HEK293 (cell line): ENCODE data around the gene NT5DC4.

Experiments
- CTCF ChIA-PET: fragments of 350-600 bp; formaldehyde crosslinking; extraction: SDS; loops from one replicate; lab custom pipeline; 2021; ENCODE audit warnings: antibody characterized with exemption; lab: Yijun Ruan, JAX
- POLR2A ChIA-PET: fragments of 300-600 bp; formaldehyde crosslinking; extraction: SDS; loops from one replicate; lab custom pipeline; 2020; ENCODE audit warnings: antibody characterized with exemption, inconsistent platforms; lab: Yijun Ruan, JAX
- H3K27ac ChIP-seq: fragments of 200-500 bp; sonication (Bioruptor generic); 2 replicates; pipeline ENCODE4 v1.5.1; 2014; ENCODE audit warnings: low read depth, low read length, control low read depth, inconsistent platforms; ENCODE audit errors: extremely low read depth
- H3K36me3 ChIP-seq, 2 experiments: fragments of 200-500 bp in 1 of 2; sonication (Bioruptor generic) in 1 of 2; 1 replicate in 1 of 2; 2 replicates in 1 of 2; pipeline ENCODE4 v1.5.1; 2014 to 2017; ENCODE audit warnings: inconsistent platforms in 2 of 2, low read length in 2 of 2; ENCODE audit not compliant: control insufficient read depth in 2 of 2, insufficient read depth in 1 of 2
- H3K4me1 ChIP-seq: fragments of 200-500 bp; sonication (Bioruptor generic); 2 replicates; pipeline ENCODE4 v1.5.1; 2014; ENCODE audit warnings: mild to moderate bottlenecking, low read length, inconsistent platforms; ENCODE audit not compliant: control insufficient read depth, insufficient read depth
- H3K4me3 ChIP-seq: 2 replicates; pipeline ENCODE4 v1.5.1; 2011; ENCODE audit warnings: low read depth, mild to moderate bottlenecking, control low read depth, low read length, moderate library complexity
- H3K9me3 ChIP-seq: fragments of 200-500 bp; sonication (Bioruptor generic); 2 replicates; pipeline ENCODE4 v1.5.1; 2014; ENCODE audit warnings: low read depth, low read length, inconsistent platforms; ENCODE audit not compliant: control insufficient read depth, insufficient read depth
- GLI4 ChIP-seq: fragments of 450-650 bp; formaldehyde crosslinking; IDR thresholded peaks from 2 replicates; pipeline ENCODE4 v1.5.1; 2016; ENCODE audit warnings: missing biosample characterization, missing genetic modification characterization
- GLIS1 ChIP-seq: fragments of 450-650 bp; formaldehyde crosslinking; IDR thresholded peaks from 2 replicates; pipeline ENCODE4 v1.5.1; 2016; ENCODE audit warnings: missing biosample characterization, missing genetic modification characterization
- HIC1 ChIP-seq: fragments of 450-650 bp; formaldehyde crosslinking; IDR thresholded peaks from 2 replicates; pipeline ENCODE4 v1.5.1; 2016; ENCODE audit warnings: missing biosample characterization, missing genetic modification characterization
- KLF17 ChIP-seq: fragments of 450-650 bp; formaldehyde crosslinking; IDR thresholded peaks from 2 replicates; pipeline ENCODE4 v1.5.1; 2016; ENCODE audit warnings: missing biosample characterization, missing genetic modification characterization
- MYNN ChIP-seq: fragments of 450-650 bp; formaldehyde crosslinking; IDR thresholded peaks from 2 replicates; pipeline ENCODE4 v1.5.1; 2016; ENCODE audit warnings: missing biosample characterization, missing genetic modification characterization, borderline replicate concordance
- REST ChIP-seq: fragments of 450-650 bp; formaldehyde crosslinking; IDR thresholded peaks from 2 replicates; pipeline ENCODE4 v1.5.1; 2016; ENCODE audit warnings: missing biosample characterization, missing genetic modification characterization
- SALL2 ChIP-seq: fragments of 450-650 bp; formaldehyde crosslinking; IDR thresholded peaks from 2 replicates; pipeline ENCODE4 v1.5.0; 2017; ENCODE audit warnings: missing biosample characterization, mild to moderate bottlenecking, missing genetic modification characterization, borderline replicate concordance
- SP2 ChIP-seq: fragments of 450-650 bp; formaldehyde crosslinking; IDR thresholded peaks from 2 replicates; pipeline ENCODE4 v1.5.1; 2016; ENCODE audit warnings: missing biosample characterization, missing genetic modification characterization
- SP7 ChIP-seq: fragments of 450-650 bp; formaldehyde crosslinking; IDR thresholded peaks from 2 replicates; pipeline ENCODE4 v1.5.1; 2016; ENCODE audit warnings: missing biosample characterization, missing genetic modification characterization
- ZBTB44 ChIP-seq: fragments of 450-650 bp; IDR thresholded peaks from 2 replicates; pipeline ENCODE4 v1.5.1; 2018; ENCODE audit warnings: missing biosample characterization, mild to moderate bottlenecking, missing genetic modification characterization
- ZBTB6 ChIP-seq: fragments of 450-650 bp; formaldehyde crosslinking; IDR thresholded peaks from 2 replicates; pipeline ENCODE4 v1.5.1; 2017; ENCODE audit warnings: missing biosample characterization, missing genetic modification characterization
- ZNF133 ChIP-seq: fragments of 450-650 bp; formaldehyde crosslinking; IDR thresholded peaks from 2 replicates; pipeline ENCODE4 v1.5.1; 2016; ENCODE audit warnings: missing biosample characterization, missing genetic modification characterization
- ZNF174 ChIP-seq: fragments of 450-650 bp; formaldehyde crosslinking; IDR thresholded peaks from 2 replicates; pipeline ENCODE4 v1.5.0; 2017; ENCODE audit warnings: missing biosample characterization, mild to moderate bottlenecking, missing genetic modification characterization
- ZNF202 ChIP-seq: fragments of 450-650 bp; formaldehyde crosslinking; IDR thresholded peaks from 2 replicates; pipeline ENCODE4 v1.5.1; 2016; ENCODE audit warnings: missing biosample characterization, missing genetic modification characterization, borderline replicate concordance
- ZNF350 ChIP-seq: fragments of 450-650 bp; formaldehyde crosslinking; IDR thresholded peaks from 2 replicates; pipeline ENCODE4 v1.5.0; 2017; ENCODE audit warnings: missing biosample characterization, mild to moderate bottlenecking, missing genetic modification characterization
- ZNF426 ChIP-seq: fragments of 450-650 bp; formaldehyde crosslinking; IDR thresholded peaks from 2 replicates; pipeline ENCODE4 v1.5.1; 2017; ENCODE audit warnings: missing biosample characterization, missing genetic modification characterization, mild to moderate bottlenecking, inconsistent platforms, moderate library complexity
- ZNF530 ChIP-seq: fragments of 450-650 bp; formaldehyde crosslinking; IDR thresholded peaks from 2 replicates; pipeline ENCODE4 v1.5.1; 2016; ENCODE audit warnings: low read depth, missing biosample characterization, missing genetic modification characterization
- ZNF560 ChIP-seq: fragments of 450-650 bp; formaldehyde crosslinking; IDR thresholded peaks from 2 replicates; pipeline ENCODE4 v1.5.1; 2017; ENCODE audit warnings: missing biosample characterization, missing genetic modification characterization, borderline replicate concordance
- ZNF571 ChIP-seq: fragments of 450-650 bp; formaldehyde crosslinking; IDR thresholded peaks from 2 replicates; pipeline ENCODE4 v1.5.0; 2017; ENCODE audit warnings: missing biosample characterization, missing genetic modification characterization
- ZNF610 ChIP-seq: fragments of 450-650 bp; formaldehyde crosslinking; IDR thresholded peaks from 2 replicates; pipeline ENCODE4 v1.5.1; 2016; ENCODE audit warnings: missing biosample characterization, missing genetic modification characterization, borderline replicate concordance
- ZNF654 ChIP-seq: fragments of 450-650 bp; formaldehyde crosslinking; IDR thresholded peaks from 2 replicates; pipeline ENCODE4 v1.5.1; 2016; ENCODE audit warnings: low read depth, missing biosample characterization, missing genetic modification characterization
- ZNF658 ChIP-seq: fragments of 450-650 bp; formaldehyde crosslinking; IDR thresholded peaks from 2 replicates; pipeline ENCODE4; 2016; ENCODE audit warnings: missing biosample characterization, missing genetic modification characterization
- ZNF670 ChIP-seq: fragments of 450-650 bp; formaldehyde crosslinking; IDR thresholded peaks from 2 replicates; pipeline ENCODE4 v1.5.1; 2016; ENCODE audit warnings: missing biosample characterization, missing genetic modification characterization, low read depth
- ZSCAN16 ChIP-seq: fragments of 450-650 bp; formaldehyde crosslinking; IDR thresholded peaks from 2 replicates; pipeline ENCODE4 v1.5.1; 2016; ENCODE audit warnings: missing biosample characterization, missing genetic modification characterization

NT5DC4 gene

GRCh38 chr2:112755444-112755843, 34.6 kb downstream of the NT5DC4 start:
- no peak for TF ChIP-seq ZSCAN16 (tag by site-specific recombination)
- no peak for TF ChIP-seq ZNF426 (tag by site-specific recombination)
- no peaks in the 10 kb centered on the region for H3K9me3 ChIP-seq
- H3K4me1 ChIP-seq = peaks cover 14% of the 10 kb centered on the region
- H3K4me3 ChIP-seq = no peak overlapping the region
- CTCF ChIA-PET = interaction anchor here (0.7 to 2.7 kb wide), 3 partner anchors 13 to 186 kb away, joined by 3 to 16 read pairs (median 14); no protein-coding TSS in a partner anchor
- no peak overlapping the region for H3K27ac ChIP-seq
- POLR2A ChIA-PET = no interaction called here
- H3K36me3 ChIP-seq = peaks cover 36 to 78% of the 10 kb centered on the region in 2 experiments

GRCh38 chr2:112756207-112756606, 35.4 kb downstream of the NT5DC4 start:
- no peak for TF ChIP-seq ZNF530
- TF ChIP-seq GLI4 (tag by site-specific recombination) = no peak
- TF ChIP-seq ZNF654 (tag by site-specific recombination) = no peak
- TF ChIP-seq GLIS1 (tag by site-specific recombination) = no peak
- no peak for TF ChIP-seq ZNF658
- no peak for TF ChIP-seq ZNF202
- TF ChIP-seq HIC1 (tag by site-specific recombination) = no peak
- TF ChIP-seq ZNF571 (tag by site-specific recombination) = no peak
- TF ChIP-seq ZNF560 = no peak
- TF ChIP-seq SALL2 = no peak
- TF ChIP-seq ZNF610 (tag by site-specific recombination) = no peak
- TF ChIP-seq KLF17 (tag by site-specific recombination) = no peak
- TF ChIP-seq ZBTB6 (tag by site-specific recombination) = no peak
- no peak for TF ChIP-seq SP2 (tag by site-specific recombination)
- no peak for TF ChIP-seq ZNF350
- TF ChIP-seq SP7 (tag by site-specific recombination) = no peak
- ChIA-PET CTCF (interaction anchor here (1.8 kb wide), 1 partner anchor 185 kb away, joined by 14 read pairs; no protein-coding TSS in a partner anchor), POLR2A (no interaction called here)
- H3K9me3 ChIP-seq = no peaks in the 10 kb centered on the region
- no peak overlapping the region for H3K27ac ChIP-seq
- H3K4me1 ChIP-seq = peaks cover 10% of the 10 kb centered on the region
- peaks cover 36 to 80% of the 10 kb centered on the region in 2 experiments for H3K36me3 ChIP-seq
- H3K4me3 ChIP-seq = no peak overlapping the region

GRCh38 chr2:112757265-112757664, 36.4 kb downstream of the NT5DC4 start:
- H3K9me3 ChIP-seq = no peaks in the 10 kb centered on the region
- no peak overlapping the region for H3K27ac ChIP-seq
- ChIA-PET POLR2A (no interaction called here), CTCF (interaction anchor here (0.7 to 0.9 kb wide), 2 partner anchors 182 to 184 kb away, joined by 3 read pairs; no protein-coding TSS in a partner anchor)
- H3K4me3 ChIP-seq = no peak overlapping the region
- H3K4me1 ChIP-seq = peaks cover 8% of the 10 kb centered on the region
- H3K36me3 ChIP-seq = peaks cover 34 to 83% of the 10 kb centered on the region in 2 experiments
- TF ChIP-seq ZBTB44 (tag by site-specific recombination) (no peak), ZNF133 (tag by site-specific recombination) (no peak), ZNF174 (no peak), REST (tag by site-specific recombination) (no peak), ZNF670 (no peak), MYNN (tag by site-specific recombination) (no peak)
